ENCODE data around the gene KIAA0586. TPM values are rescaled to one million over a fixed set of nuclear protein-coding genes. Genes with fewer than 3 reads are reported as not detected.

The KIAA0586 gene
- total RNA-seq, 2 donors from 2014 or later, result 11.2 to 27.0 TPM

- TF ChIP-seq POLR2AphosphoS5 (IDR thresholded peaks at IDR 0.05) (no peak), POLR2A (IDR thresholded peaks at IDR 0.05) (no peak), CTCF (IDR thresholded peaks at IDR 0.05) (no peak)
- no peak for DNase-seq (ENCODE audit: low spot score)
- Histone ChIP-seq H3K4me1 (replicated peaks) (no peaks in the 10 kb centered on the region), H3K27me3 (replicated peaks; ENCODE audit: insufficient read depth) (no peaks in the 10 kb centered on the region), H3K4me3 (no peak overlapping the region), H3K9me3 (no peaks in the 10 kb centered on the region), H3K27ac (no peak overlapping the region), H3K36me3 (peaks cover 0 to 7% of the 10 kb centered on the region in 2 donors)
- intact Hi-C loops (cut with DNase I), result no loop called here
- WGBS, result 61% methylated on average over 1 of the region's 1 CpG
Measured at GRCh38 chr14:58488550-58488949, 61.0 kb downstream of the KIAA0586 start.

- 95% methylated on average over 1 of the region's 1 CpG for WGBS
- DNase-seq (ENCODE audit: low spot score), result no peak
Measured at GRCh38 chr14:58491593-58491992, 64.1 kb downstream of the KIAA0586 start.

GRCh38 chr14:58492044-58492443, 64.5 kb downstream of the KIAA0586 start:
- no peak for DNase-seq (ENCODE audit: low spot score)
- intact Hi-C loops (cut with DNase I), result no loop called here
- peaks cover 0 to 7% of the 10 kb centered on the region in 2 donors for H3K36me3 ChIP-seq
- no peaks in the 10 kb centered on the region for H3K9me3 ChIP-seq
- no peaks in the 10 kb centered on the region for H3K27me3 ChIP-seq (replicated peaks; ENCODE audit: insufficient read depth)
- no peaks in the 10 kb centered on the region for H3K4me1 ChIP-seq (replicated peaks)
- no peak overlapping the region for H3K4me3 ChIP-seq
- WGBS, result 70% methylated on average over 1 of the region's 1 CpG
- no peak overlapping the region for H3K27ac ChIP-seq
- TF ChIP-seq POLR2A (IDR thresholded peaks at IDR 0.05) (no peak), CTCF (IDR thresholded peaks at IDR 0.05) (no peak), POLR2AphosphoS5 (IDR thresholded peaks at IDR 0.05) (no peak)

More at GRCh38 chr14:58491593-58491992, 64.1 kb downstream of the KIAA0586 start:
- H3K36me3 ChIP-seq, result peaks cover 0 to 7% of the 10 kb centered on the region in 2 donors
- H3K9me3 ChIP-seq, result no peaks in the 10 kb centered on the region
- TF ChIP-seq CTCF (IDR thresholded peaks at IDR 0.05) (no peak), POLR2AphosphoS5 (IDR thresholded peaks at IDR 0.05) (no peak), POLR2A (IDR thresholded peaks at IDR 0.05) (no peak)
- H3K4me1 ChIP-seq (replicated peaks), result no peaks in the 10 kb centered on the region
- no peak overlapping the region for H3K4me3 ChIP-seq
- intact Hi-C loops (cut with DNase I), result no loop called here
- H3K27me3 ChIP-seq (replicated peaks; ENCODE audit: insufficient read depth), result no peaks in the 10 kb centered on the region
- no peak overlapping the region for H3K27ac ChIP-seq

- DNase-seq (ENCODE audit: low spot score), result no peak
- TF ChIP-seq POLR2A (IDR thresholded peaks at IDR 0.05), result no peak
- TF ChIP-seq CTCF (IDR thresholded peaks at IDR 0.05), result peak; percentile 42 to 87 (median 72)
- Histone ChIP-seq H3K9me3 (no peaks in the 10 kb centered on the region), H3K27ac (no peak overlapping the region), H3K4me3 (no peak overlapping the region), H3K36me3 (no peaks in the 10 kb centered on the region), H3K27me3 (replicated peaks; ENCODE audit: insufficient read depth) (no peaks in the 10 kb centered on the region), H3K4me1 (replicated peaks) (no peaks in the 10 kb centered on the region)
- WGBS, result 48% methylated on average over 3 of the region's 3 CpGs
- intact Hi-C loops (cut with DNase I), result loop anchor here (2.0 to 5.0 kb wide), 2 partner anchors 135 to 556 kb away; partner anchors contain the start of gene DACT1
Measured at GRCh38 chr14:58501214-58501816, 73.8 kb downstream of the KIAA0586 start.

GRCh38 chr14:58513272-58513671, 85.8 kb downstream of the KIAA0586 start:
- Histone ChIP-seq H3K27ac (no peak overlapping the region), H3K27me3 (replicated peaks; ENCODE audit: insufficient read depth) (no peaks in the 10 kb centered on the region), H3K9me3 (no peaks in the 10 kb centered on the region), H3K4me1 (replicated peaks) (no peaks in the 10 kb centered on the region), H3K36me3 (no peaks in the 10 kb centered on the region), H3K4me3 (no peak overlapping the region)
- no peak for TF ChIP-seq CTCF (IDR thresholded peaks at IDR 0.05)
- no peak for TF ChIP-seq POLR2AphosphoS5 (IDR thresholded peaks at IDR 0.05)
- TF ChIP-seq POLR2A (IDR thresholded peaks at IDR 0.05), result no peak
- intact Hi-C loops (cut with DNase I), result no loop called here
- no peak for DNase-seq (ENCODE audit: low spot score)
- WGBS, result 80% methylated on average over 3 of the region's 3 CpGs

All from prostate gland (tissue), 2 donors.